Activated CD4-positive, alpha-beta T cell treated with anti-CD3 and anti-CD28 coated beads, Interleukin-2, amount 10 ng/mL, durations not matched to agents 24 days and 14 days (primary cell): ENCODE data around the gene TTC21B. TPM values are rescaled to one million over a fixed set of nuclear protein-coding genes. Genes with fewer than 3 reads are reported as not detected.
"Not testable (repeated sequence)": the region's sequence is repeated elsewhere in the genome, so short reads cannot be mapped to it uniquely, and the experiment has no call there.

Source experiments
- DNase-seq: peaks from one replicate; pipeline ENCODE4 v3.0.0; 2022
- H3K27ac Mint-ChIP-seq: one replicate; pipeline ENCODE4 v1.8.0; 2022; ENCODE audit warnings: mild to moderate bottlenecking, mixed read lengths
- H3K27me3 Mint-ChIP-seq: one replicate; pipeline ENCODE4 v1.8.0; 2022; ENCODE audit warnings: mixed read lengths
- H3K36me3 Mint-ChIP-seq: one replicate; pipeline ENCODE4 v1.8.0; 2022; ENCODE audit warnings: low read depth, mild to moderate bottlenecking, mixed read lengths
- H3K4me1 Mint-ChIP-seq: one replicate; pipeline ENCODE4 v1.8.0; 2021; ENCODE audit warnings: mixed read lengths
- H3K4me3 Mint-ChIP-seq: one replicate; pipeline ENCODE4 v1.8.0; 2022; ENCODE audit warnings: mild to moderate bottlenecking, moderate library complexity, mixed read lengths
- H3K9me3 Mint-ChIP-seq: one replicate; pipeline ENCODE4 v1.8.0; 2021; ENCODE audit warnings: mixed read lengths
- intact Hi-C: fragments of 100-400 bp; cut with micrococcal nuclease; formaldehyde crosslinking; loops from one replicate; pipeline ENCODE4 v1.15.1; 2023
- total RNA-seq: library from RNA; stranded (reverse); gene quantifications from 2 replicates; pipeline ENCODE4 v1.2.3, GENCODE V29; 2022

TTC21B gene
- total RNA-seq, 1 donor from 2014 or later, result 21.4 TPM

DNA sequence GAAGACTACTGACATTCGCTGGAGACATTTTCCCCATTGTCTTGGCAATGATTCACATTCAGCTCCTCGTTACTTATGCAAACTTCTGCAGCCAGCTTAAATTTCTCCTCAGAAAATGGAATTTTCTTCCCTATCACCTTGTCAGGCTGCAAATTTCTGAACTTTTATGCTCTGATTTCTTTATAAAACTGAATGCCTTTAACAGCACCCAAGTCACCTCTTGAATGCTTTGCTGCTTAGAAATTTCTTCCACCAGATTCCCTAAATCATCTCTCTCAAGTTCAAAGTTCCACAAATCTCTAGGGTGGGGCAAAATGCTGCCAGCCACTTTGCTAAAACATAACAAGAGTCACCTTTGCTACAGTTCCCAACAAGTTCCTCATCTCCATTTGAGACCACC lies 92.5 kb downstream of the TTC21B start:
- peak; percentile 43 for DNase-seq
- H3K4me3 Mint-ChIP-seq, H3K36me3 Mint-ChIP-seq, intact Hi-C loops, H3K27ac Mint-ChIP-seq, H3K4me1 Mint-ChIP-seq, H3K27me3 Mint-ChIP-seq, H3K9me3 Mint-ChIP-seq: not testable (repeated sequence)

DNA sequence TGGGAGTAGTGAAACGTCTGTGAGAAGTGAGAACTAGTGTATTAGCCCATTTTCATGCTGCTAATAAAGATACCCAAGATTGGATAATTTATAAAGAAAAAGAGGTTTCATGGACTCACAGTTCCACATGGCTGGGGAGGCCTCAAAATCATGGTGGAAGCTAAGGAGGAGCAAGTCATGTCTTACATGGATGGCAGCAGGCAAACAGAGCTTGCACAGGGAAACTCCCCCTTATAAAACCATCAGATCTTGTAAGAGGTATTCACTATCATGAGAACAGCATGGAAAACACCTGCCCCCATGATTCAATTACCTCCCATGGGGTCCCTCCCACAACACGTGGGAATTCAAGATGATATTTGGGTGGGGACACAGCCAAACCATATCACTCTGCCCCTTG lies 93.9 kb downstream of the TTC21B start:
- intact Hi-C loops, H3K27me3 Mint-ChIP-seq, H3K9me3 Mint-ChIP-seq, H3K36me3 Mint-ChIP-seq, H3K27ac Mint-ChIP-seq, H3K4me1 Mint-ChIP-seq, H3K4me3 Mint-ChIP-seq: not testable (repeated sequence)
- peak; percentile 18 for DNase-seq

GRCh38 chr2:165857876-165858275 lies 95.7 kb downstream of the TTC21B start:
- H3K4me1 Mint-ChIP-seq, result no peaks in the 10 kb centered on the region
- H3K4me3 Mint-ChIP-seq, result no peak overlapping the region
- H3K9me3 Mint-ChIP-seq, result peaks cover 20% of the 10 kb centered on the region
- peak; percentile 26 for DNase-seq
- intact Hi-C loops, result no loop called here
- no peaks in the 10 kb centered on the region for H3K27me3 Mint-ChIP-seq
- H3K27ac Mint-ChIP-seq, result no peak overlapping the region
- peaks cover 5% of the 10 kb centered on the region for H3K36me3 Mint-ChIP-seq

DNA sequence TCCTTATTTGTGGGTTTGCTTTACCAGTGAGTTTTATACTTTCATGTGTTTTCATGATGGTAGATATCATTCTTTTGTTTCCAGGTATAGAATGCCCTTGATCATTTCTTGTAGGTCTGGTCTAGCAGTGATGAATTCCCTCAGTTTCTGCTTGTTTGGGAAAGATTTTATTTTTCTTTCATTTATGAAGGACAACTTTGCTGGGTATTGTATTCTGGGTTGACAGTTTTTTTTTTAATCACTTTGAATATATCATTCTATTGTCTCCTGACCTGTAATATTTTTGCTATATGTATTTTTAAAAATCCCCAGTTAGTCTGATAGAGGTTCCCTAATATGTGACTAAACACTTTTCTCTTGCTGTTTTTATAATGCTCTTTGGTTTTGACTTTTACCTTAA lies 101.2 kb downstream of the TTC21B start:
- Mint-ChIP-seq H3K4me1 (peaks cover 2% of the 10 kb centered on the region), H3K27ac (no peak overlapping the region), H3K4me3 (no peak overlapping the region), H3K27me3 (no peaks in the 10 kb centered on the region), H3K9me3 (peaks cover 34% of the 10 kb centered on the region), H3K36me3 (peaks cover 8% of the 10 kb centered on the region)
- intact Hi-C loops, result no loop called here
- DNase-seq, result peak; percentile 1

DNA sequence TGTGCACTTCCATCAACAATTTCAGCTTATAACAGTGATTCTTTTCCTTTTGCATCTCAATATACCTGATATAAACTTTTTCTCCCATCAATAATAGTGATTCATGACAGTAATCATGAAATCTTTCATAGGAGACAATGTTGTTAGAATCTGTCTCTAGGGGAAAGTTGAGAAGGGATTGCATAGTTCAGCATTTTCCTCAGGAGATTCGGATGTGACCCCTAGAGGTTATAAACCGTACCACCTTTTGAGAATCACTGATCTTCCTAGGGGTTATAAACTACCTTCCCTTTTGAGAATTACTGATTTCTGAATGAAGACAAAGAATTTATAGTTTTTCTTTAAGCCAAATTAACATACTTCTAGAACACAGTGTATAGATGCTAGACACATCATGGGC lies 106.6 kb downstream of the TTC21B start:
- Mint-ChIP-seq H3K9me3 (peaks cover 5% of the 10 kb centered on the region), H3K4me3 (no peak overlapping the region), H3K36me3 (no peaks in the 10 kb centered on the region), H3K4me1 (no peaks in the 10 kb centered on the region), H3K27ac (no peak overlapping the region), H3K27me3 (no peaks in the 10 kb centered on the region)
- DNase-seq, result no peak
- intact Hi-C loops, result no loop called here

- no peak for DNase-seq
- H3K4me3 Mint-ChIP-seq, result no peak overlapping the region
- H3K27ac Mint-ChIP-seq, result no peak overlapping the region
- H3K27me3 Mint-ChIP-seq, result no peaks in the 10 kb centered on the region
- peaks cover 4% of the 10 kb centered on the region for H3K9me3 Mint-ChIP-seq
- intact Hi-C loops, result no loop called here
- H3K4me1 Mint-ChIP-seq, result no peaks in the 10 kb centered on the region
- H3K36me3 Mint-ChIP-seq, result no peaks in the 10 kb centered on the region
Measured at GRCh38 chr2:165846056-165846455, 107.5 kb downstream of the TTC21B start.

GRCh38 chr2:165844216-165844615 lies 109.4 kb downstream of the TTC21B start:
- H3K27ac Mint-ChIP-seq, result no peak overlapping the region
- no peak for DNase-seq
- H3K36me3 Mint-ChIP-seq, result no peaks in the 10 kb centered on the region
- H3K27me3 Mint-ChIP-seq, result no peaks in the 10 kb centered on the region
- no peaks in the 10 kb centered on the region for H3K9me3 Mint-ChIP-seq
- intact Hi-C loops, result no loop called here
- no peaks in the 10 kb centered on the region for H3K4me1 Mint-ChIP-seq
- H3K4me3 Mint-ChIP-seq, result no peak overlapping the region

- intact Hi-C loops, result no loop called here
- no peak for DNase-seq
Measured at GRCh38 chr2:165843351-165843750, 110.2 kb downstream of the TTC21B start.

GRCh38 chr2:165840333-165840958 lies 113.1 kb downstream of the TTC21B start:
- Mint-ChIP-seq H3K36me3 (no peaks in the 10 kb centered on the region), H3K4me3 (no peak overlapping the region), H3K9me3 (no peaks in the 10 kb centered on the region), H3K27me3 (no peaks in the 10 kb centered on the region), H3K4me1 (no peaks in the 10 kb centered on the region), H3K27ac (no peak overlapping the region)
- DNase-seq, result no peak
- intact Hi-C loops, result no loop called here

More at GRCh38 chr2:165843351-165843750, 110.2 kb downstream of the TTC21B start:
- no peaks in the 10 kb centered on the region for H3K9me3 Mint-ChIP-seq
- H3K4me1 Mint-ChIP-seq, result no peaks in the 10 kb centered on the region
- H3K36me3 Mint-ChIP-seq, result no peaks in the 10 kb centered on the region
- no peak overlapping the region for H3K27ac Mint-ChIP-seq
- H3K4me3 Mint-ChIP-seq, result no peak overlapping the region
- no peaks in the 10 kb centered on the region for H3K27me3 Mint-ChIP-seq

DNA sequence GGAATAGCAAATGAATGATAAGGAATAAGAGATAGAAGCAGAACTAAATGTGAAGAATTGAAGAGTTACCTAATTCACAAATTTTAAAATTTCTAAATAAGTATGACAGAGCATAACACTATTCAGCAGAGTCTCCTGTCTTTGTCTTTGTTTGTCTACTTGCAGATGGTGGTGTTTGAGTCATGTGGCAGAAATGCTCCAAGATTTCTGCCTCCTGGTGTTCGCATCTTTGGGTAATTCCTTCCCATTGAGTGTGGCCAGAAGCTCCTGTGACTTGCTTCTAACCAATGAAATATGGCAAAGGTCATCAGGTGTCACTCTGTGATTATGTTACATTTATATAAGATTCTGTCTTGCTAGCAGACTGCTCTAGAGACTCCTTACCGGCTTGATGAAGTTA lies 114.0 kb downstream of the TTC21B start:
- Mint-ChIP-seq H3K9me3 (no peaks in the 10 kb centered on the region), H3K27ac (no peak overlapping the region), H3K27me3 (peaks cover 1% of the 10 kb centered on the region), H3K36me3 (no peaks in the 10 kb centered on the region), H3K4me3 (no peak overlapping the region), H3K4me1 (no peaks in the 10 kb centered on the region)
- DNase-seq, result no peak
- intact Hi-C loops, result no loop called here

- intact Hi-C loops, result no loop called here
- no peak overlapping the region for H3K27ac Mint-ChIP-seq
- no peak for DNase-seq
Measured at GRCh38 chr2:165837122-165837521, 116.5 kb downstream of the TTC21B start.

DNA sequence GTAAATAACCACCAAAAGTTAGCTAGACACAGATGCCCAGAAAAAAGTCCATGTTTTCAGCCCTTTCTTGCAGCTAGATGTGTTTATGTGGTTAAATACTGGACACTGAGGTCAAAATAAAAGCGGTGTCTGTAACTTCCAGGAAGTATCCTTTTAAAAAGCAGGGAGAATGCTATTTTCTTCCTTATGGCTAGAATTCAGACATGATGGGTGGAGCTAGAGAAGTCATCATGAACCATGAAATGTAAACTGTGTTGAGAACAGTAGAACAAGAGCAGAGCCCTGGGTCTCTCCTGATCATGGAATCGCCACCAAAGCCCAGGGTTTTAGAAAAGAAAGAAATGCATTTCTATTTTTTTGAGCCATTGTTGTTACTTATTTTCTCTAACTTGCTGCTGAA lies 118.2 kb downstream of the TTC21B start:
- H3K4me3 Mint-ChIP-seq, result no peak overlapping the region
- no peaks in the 10 kb centered on the region for H3K36me3 Mint-ChIP-seq
- no peak for DNase-seq
- H3K27ac Mint-ChIP-seq, result no peak overlapping the region
- intact Hi-C loops, result no loop called here
- H3K9me3 Mint-ChIP-seq, result no peaks in the 10 kb centered on the region
- H3K4me1 Mint-ChIP-seq, result no peaks in the 10 kb centered on the region
- peaks cover 3% of the 10 kb centered on the region for H3K27me3 Mint-ChIP-seq

More at GRCh38 chr2:165837122-165837521, 116.5 kb downstream of the TTC21B start:
- H3K36me3 Mint-ChIP-seq, result no peaks in the 10 kb centered on the region
- H3K4me1 Mint-ChIP-seq, result no peaks in the 10 kb centered on the region
- no peak overlapping the region for H3K4me3 Mint-ChIP-seq
- H3K9me3 Mint-ChIP-seq, result no peaks in the 10 kb centered on the region
- H3K27me3 Mint-ChIP-seq, result peaks cover 3% of the 10 kb centered on the region

GRCh38 chr2:165833156-165833555 lies 120.4 kb downstream of the TTC21B start:
- intact Hi-C loops, result no loop called here
- Mint-ChIP-seq H3K36me3 (no peaks in the 10 kb centered on the region), H3K27me3 (peaks cover 3% of the 10 kb centered on the region), H3K27ac (no peak overlapping the region), H3K4me3 (no peak overlapping the region), H3K9me3 (no peaks in the 10 kb centered on the region), H3K4me1 (no peaks in the 10 kb centered on the region)
- no peak for DNase-seq

DNA sequence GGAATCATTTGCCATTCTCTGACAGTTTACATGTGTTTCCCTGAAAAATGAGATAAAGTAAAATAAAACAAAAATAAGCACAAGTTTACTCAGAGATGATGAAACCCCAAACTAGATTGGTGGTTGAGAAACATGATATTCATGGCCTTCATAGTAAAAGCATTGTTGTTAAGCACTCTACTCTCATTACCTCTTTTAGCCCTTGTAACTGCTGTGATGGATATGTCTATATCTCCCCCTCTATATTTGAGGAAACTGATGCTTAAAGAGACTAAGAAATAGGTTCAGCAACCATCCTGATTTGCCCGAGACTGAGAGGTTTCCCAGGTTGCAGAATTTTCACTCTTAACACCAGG lies 125.7 kb downstream of the TTC21B start:
- DNase-seq, result no peak
- Mint-ChIP-seq H3K36me3 (no peaks in the 10 kb centered on the region), H3K27me3 (peaks cover 19% of the 10 kb centered on the region), H3K9me3 (no peaks in the 10 kb centered on the region), H3K4me3 (no peak overlapping the region), H3K4me1 (no peaks in the 10 kb centered on the region), H3K27ac (no peak overlapping the region)
- intact Hi-C loops, result no loop called here
